ENCODE results near the gene SLC24A3.
A peak's percentile ranks its signal among the peaks of the same experiment; 100 is the strongest.

Gene SLC24A3

DNA sequence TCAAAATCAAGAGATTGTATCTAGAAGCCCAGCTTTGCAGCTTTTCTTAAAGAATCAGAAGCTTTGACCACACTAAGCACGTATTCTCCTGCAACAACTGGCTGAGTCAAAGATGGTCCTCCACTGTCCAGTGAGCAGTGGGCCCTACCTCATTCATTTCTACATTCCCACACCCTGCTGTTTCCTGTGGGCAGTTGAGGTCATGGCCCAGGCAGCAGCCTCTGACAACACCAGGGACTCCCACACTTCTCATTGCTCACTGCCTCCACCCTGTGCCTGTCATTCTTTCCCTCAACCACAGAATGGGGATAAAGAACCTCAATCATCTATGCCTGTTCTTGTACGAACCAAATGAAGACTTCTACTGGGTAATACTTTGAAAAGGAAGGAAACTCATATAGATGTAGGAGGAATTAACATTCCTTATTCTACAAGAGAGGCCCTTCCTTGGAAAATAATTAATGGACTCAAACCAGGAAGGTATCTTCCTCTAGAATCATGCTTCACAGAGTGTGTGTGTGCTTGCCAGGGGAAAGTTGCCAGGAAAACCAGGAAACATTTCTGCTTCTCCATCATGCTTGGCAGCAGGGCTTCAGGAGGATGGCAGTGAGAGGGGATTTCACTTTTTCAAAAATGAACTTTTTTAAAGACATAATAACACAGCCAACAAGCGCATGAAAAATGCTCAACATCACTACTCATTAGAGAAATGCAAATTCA lies 353.9 kb downstream of the SLC24A3 start:
- CTCF ChIA-PET: no interaction called here
- DNase-seq (ENCODE audit: extremely low spot score): no peak
- POLR2A ChIA-PET: no interaction called here
- TF ChIP-seq, protein P1, sequence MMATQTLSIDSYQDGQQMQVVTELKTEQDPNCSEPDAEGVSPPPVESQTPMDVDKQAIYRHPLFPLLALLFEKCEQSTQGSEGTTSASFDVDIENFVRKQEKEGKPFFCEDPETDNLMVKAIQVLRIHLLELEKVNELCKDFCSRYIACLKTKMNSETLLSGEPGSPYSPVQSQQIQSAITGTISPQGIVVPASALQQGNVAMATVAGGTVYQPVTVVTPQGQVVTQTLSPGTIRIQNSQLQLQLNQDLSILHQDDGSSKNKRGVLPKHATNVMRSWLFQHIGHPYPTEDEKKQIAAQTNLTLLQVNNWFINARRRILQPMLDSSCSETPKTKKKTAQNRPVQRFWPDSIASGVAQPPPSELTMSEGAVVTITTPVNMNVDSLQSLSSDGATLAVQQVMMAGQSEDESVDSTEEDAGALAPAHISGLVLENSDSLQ (IDR thresholded peaks at IDR 0.05): no peak
- TF ChIP-seq ARNT (IDR thresholded peaks at IDR 0.05) (no peak), ZNF384 (IDR thresholded peaks at IDR 0.05) (no peak), HDGF (IDR thresholded peaks at IDR 0.05; ENCODE audit: borderline replicate concordance) (no peak), FOXM1 (IDR thresholded peaks at IDR 0.05; ENCODE audit: borderline replicate concordance) (no peak), SP1 (IDR thresholded peaks at IDR 0.05) (no peak), TARDBP (IDR thresholded peaks at IDR 0.05) (no peak), LEF1 (IDR thresholded peaks at IDR 0.05; ENCODE audit: borderline replicate concordance) (no peak), BHLHE40 (IDR thresholded peaks at IDR 0.05; ENCODE audit: borderline replicate concordance) (no peak), CTBP1 (IDR thresholded peaks at IDR 0.05; ENCODE audit: borderline replicate concordance) (no peak), FOXA1 (IDR thresholded peaks at IDR 0.05) (no peak), SUZ12 (IDR thresholded peaks at IDR 0.05) (no peak), ELF4 (IDR thresholded peaks at IDR 0.05) (no peak), L3MBTL2 (conservative IDR thresholded peaks at IDR 0.05) (no peak)

DNA sequence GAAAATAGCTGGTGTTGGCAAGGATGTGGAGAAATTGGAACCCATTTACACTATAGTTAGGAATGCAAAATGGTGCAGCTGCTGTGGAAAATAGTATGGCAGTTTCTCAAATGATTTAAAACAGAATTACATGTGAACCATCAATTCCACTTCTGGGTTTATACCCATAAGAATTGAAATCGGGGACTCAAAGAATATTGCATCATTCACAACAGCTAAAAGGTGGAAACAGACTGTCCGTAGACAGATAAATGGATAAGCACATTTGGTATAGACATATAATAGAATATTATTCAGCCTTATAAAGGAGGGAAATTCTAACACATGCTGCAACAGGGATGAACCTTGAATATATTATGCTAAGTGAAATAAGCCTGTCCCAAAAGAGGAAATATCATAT lies 355.7 kb downstream of the SLC24A3 start:
- TF ChIP-seq SP1 (IDR thresholded peaks at IDR 0.05): no peak
- no peak for TF ChIP-seq FOXK2 (IDR thresholded peaks at IDR 0.05)
- no peak for TF ChIP-seq CTBP1 (IDR thresholded peaks at IDR 0.05; ENCODE audit: borderline replicate concordance)
- TF ChIP-seq, protein P1 (IDR thresholded peaks at IDR 0.05): no peak
- TF ChIP-seq TARDBP (IDR thresholded peaks at IDR 0.05): no peak
- no peak for TF ChIP-seq BHLHE40 (IDR thresholded peaks at IDR 0.05; ENCODE audit: borderline replicate concordance)
- TF ChIP-seq ELF4 (IDR thresholded peaks at IDR 0.05): no peak
- ChIA-PET CTCF (no interaction called here), POLR2A (no interaction called here)
- DNase-seq (ENCODE audit: extremely low spot score): no peak

DNA sequence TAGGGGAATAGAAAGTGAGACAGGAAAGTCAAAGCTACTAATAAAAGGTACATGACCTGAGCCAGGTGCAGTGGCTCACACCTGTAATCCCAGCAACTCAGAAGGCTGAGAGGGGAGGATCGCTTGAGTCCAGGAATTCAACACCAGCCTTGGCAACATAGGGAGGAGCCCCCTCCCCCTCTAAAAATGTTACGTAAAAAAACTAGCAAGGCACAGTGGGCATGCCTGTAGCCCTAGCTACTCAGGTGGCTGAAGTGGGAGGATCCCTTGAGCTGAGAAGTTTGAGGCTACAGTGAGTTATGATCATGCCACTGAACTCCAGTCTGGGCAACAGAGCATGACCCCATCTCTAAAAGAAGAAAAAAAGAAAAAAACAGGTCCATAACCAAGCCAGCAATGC lies 359.6 kb downstream of the SLC24A3 start:
- ChIA-PET POLR2A (no interaction called here), CTCF (no interaction called here)
- TF ChIP-seq FOXA1 (IDR thresholded peaks at IDR 0.05) (no peak), FOXM1 (IDR thresholded peaks at IDR 0.05; ENCODE audit: borderline replicate concordance) (no peak), L3MBTL2 (conservative IDR thresholded peaks at IDR 0.05) (no peak), SUZ12 (IDR thresholded peaks at IDR 0.05) (no peak), TARDBP (IDR thresholded peaks at IDR 0.05) (no peak), BHLHE40 (IDR thresholded peaks at IDR 0.05; ENCODE audit: borderline replicate concordance) (no peak), CTBP1 (IDR thresholded peaks at IDR 0.05; ENCODE audit: borderline replicate concordance) (no peak), ELF4 (IDR thresholded peaks at IDR 0.05) (no peak), LEF1 (IDR thresholded peaks at IDR 0.05; ENCODE audit: borderline replicate concordance) (no peak), NFRKB (IDR thresholded peaks at IDR 0.05) (no peak), ZNF384 (IDR thresholded peaks at IDR 0.05) (no peak), FOXK2 (IDR thresholded peaks at IDR 0.05) (no peak), SP1 (IDR thresholded peaks at IDR 0.05) (no peak)
- TF ChIP-seq, protein P1 (IDR thresholded peaks at IDR 0.05): no peak
- DNase-seq (ENCODE audit: extremely low spot score): no peak

DNA sequence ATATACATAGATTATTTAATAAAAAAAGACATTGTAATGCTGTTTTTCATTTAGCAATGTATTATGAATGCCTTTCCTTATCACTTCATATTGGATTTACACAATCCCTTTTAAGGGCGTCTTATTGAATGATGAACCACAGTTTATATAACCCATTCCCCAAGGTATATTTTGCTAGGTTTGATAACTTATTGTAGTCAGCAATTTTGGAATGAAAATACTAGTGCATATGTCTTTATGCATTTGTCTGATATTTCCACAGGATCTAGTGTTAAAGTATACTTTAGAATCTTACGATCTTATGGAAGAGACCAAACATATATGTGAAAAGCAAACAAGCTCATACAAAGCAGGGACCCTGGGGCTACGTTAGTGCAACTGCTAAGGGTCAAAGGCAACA lies 365.2 kb downstream of the SLC24A3 start:
- TF ChIP-seq HDGF (IDR thresholded peaks at IDR 0.05; ENCODE audit: borderline replicate concordance) (no peak), ARNT (IDR thresholded peaks at IDR 0.05) (no peak), ELF4 (IDR thresholded peaks at IDR 0.05) (no peak), ZNF384 (IDR thresholded peaks at IDR 0.05) (no peak)
- TF ChIP-seq, protein P1 (IDR thresholded peaks at IDR 0.05): no peak
- ChIA-PET CTCF (no interaction called here), POLR2A (no interaction called here)
- DNase-seq (ENCODE audit: extremely low spot score): no peak

DNA sequence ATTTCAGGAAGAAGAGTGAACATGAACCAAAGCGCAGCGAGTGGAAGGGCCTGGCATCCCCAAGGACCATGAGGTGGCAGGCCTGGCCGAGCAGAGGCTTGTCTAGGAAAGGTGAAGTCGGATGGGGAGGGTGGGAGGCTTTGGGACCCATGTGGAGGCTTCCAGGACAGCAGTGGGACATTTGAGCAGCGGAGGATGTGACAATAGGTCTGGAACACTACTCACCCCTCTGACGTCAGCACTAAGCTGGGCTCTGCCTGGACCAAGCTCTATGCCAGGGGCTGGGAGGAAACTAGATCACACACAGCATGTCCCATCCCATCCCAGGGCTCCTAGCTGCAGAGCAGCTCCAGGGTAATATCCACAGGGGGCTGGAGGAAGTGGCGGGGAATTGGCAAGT lies 370.3 kb downstream of the SLC24A3 start:
- no peak for TF ChIP-seq LEF1 (IDR thresholded peaks at IDR 0.05; ENCODE audit: borderline replicate concordance)
- POLR2A ChIA-PET: no interaction called here
- CTCF ChIA-PET: interaction anchor here (1.6 kb wide), 2 partner anchors 375 to 376 kb away, joined by 6 to 12 read pairs; no protein-coding TSS in a partner anchor
- no peak for DNase-seq (ENCODE audit: extremely low spot score)

DNA sequence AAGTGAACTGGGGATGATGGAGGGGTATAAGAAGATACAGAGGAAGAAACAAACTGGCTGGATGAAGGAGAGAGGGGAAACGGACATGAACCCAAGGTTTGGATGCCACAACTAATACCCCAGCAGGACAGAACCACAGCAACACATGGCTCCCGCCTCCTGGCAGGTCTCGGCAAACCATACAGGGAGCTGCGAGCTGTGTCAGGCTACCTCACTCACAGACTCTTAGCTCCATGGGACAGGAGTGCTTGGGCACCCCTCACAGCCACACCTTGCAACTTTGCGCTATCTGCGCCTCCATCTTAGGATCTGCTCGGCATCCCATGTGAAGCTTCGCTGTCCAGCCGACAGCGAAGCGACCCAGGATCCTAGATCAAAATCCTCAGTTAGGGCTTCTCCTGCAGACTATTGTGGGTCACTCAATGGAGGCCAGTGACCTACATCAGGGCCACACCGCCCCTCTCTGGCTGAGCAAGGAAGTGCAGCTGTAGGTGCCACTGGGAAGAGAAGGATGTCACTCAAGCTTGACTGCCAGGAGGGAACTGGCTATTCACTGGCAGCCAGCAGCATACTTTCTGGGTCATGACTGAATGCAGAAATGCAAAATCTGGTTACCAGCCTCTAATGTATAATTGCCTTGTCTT lies 371.2 kb downstream of the SLC24A3 start:
- CTCF ChIA-PET: interaction anchor here (0.6 to 1.6 kb wide), 10 partner anchors 8 to 510 kb away, joined by 3 to 12 read pairs (median 3); partner anchors contain the start of gene SLC24A3
- peak; percentile 73 for DNase-seq (ENCODE audit: extremely low spot score)
- POLR2A ChIA-PET: no interaction called here
- no peak for TF ChIP-seq HDGF (IDR thresholded peaks at IDR 0.05; ENCODE audit: borderline replicate concordance)
- TF ChIP-seq, protein P1 (IDR thresholded peaks at IDR 0.05): peak; percentile 78
